Stimulated activated CD8-positive, alpha-beta memory T cell treated with anti-CD3 and anti-CD28 coated beads, Interleukin-15, amount 100 ng/mL, for 48 hours (primary cell): ENCODE measurements around the gene OFD1.

Source experiments
- DNase-seq, 2 donors: peaks; one replicate each; pipeline ENCODE4 v3.0.0-alpha.2; 2020; ENCODE audit warnings: low read depth in 2 of 2

OFD1 gene

DNA sequence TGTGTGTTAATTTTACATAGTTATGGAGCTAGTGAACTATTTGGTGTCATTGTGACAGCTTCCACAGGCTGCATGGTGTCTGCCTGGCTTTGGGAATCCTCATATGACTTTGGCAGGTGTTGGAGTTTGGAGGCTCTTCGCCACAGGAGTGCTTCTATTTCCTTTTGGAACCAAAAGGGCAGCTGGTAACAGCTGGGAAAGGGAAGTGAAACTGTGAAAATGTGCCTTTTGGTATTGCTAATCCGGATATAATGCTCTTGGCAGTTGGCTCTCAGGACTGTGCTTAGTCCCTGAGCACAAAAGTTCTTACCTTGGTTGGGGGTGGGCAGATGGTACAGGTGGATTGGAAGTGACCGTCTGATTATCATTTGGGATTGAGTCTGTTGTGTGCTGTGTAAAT, 18.1 kb downstream of the OFD1 start:
- DNase-seq = no peak

DNA sequence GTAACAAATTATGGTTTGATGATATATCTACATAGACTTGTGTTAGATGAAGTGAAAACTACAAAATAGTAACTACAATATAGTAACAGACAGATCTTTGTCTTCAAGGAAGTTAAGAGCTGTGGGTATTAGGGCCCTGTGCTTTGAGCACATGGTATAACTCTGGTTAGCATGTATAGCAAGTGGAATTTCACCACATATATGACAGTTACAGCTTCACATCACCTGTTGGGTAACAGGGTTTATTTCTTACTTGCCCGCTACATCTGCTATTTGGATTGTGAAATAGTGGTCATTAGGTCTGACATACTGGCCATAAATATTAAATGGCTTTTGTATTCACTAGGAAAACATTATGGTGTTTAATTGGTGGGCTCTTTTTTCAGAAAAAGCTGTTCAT, 20.2 kb downstream of the OFD1 start:
- DNase-seq = no peak

- DNase-seq = no peak
Observed at GRCh38 chrX:13755254-13755653, 20.7 kb downstream of the OFD1 start.

DNA sequence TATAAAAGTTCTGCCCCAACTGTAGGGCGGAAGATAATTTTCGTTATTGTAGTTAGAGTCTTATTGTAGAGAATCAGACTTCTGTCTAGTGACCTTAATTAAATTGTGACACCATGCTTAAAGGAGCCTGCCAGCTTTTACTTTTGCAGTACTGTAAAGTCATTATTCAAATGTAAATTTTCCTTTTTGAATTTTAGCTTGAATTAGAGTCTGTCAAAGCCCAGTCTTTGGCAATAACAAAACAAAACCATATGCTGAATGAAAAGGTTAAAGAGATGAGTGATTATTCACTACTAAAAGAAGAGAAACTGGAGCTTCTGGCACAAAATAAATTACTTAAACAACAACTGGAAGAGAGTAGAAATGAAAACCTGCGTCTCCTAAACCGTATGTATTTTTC, 21.8 kb downstream of the OFD1 start:
- no peak for DNase-seq

DNA sequence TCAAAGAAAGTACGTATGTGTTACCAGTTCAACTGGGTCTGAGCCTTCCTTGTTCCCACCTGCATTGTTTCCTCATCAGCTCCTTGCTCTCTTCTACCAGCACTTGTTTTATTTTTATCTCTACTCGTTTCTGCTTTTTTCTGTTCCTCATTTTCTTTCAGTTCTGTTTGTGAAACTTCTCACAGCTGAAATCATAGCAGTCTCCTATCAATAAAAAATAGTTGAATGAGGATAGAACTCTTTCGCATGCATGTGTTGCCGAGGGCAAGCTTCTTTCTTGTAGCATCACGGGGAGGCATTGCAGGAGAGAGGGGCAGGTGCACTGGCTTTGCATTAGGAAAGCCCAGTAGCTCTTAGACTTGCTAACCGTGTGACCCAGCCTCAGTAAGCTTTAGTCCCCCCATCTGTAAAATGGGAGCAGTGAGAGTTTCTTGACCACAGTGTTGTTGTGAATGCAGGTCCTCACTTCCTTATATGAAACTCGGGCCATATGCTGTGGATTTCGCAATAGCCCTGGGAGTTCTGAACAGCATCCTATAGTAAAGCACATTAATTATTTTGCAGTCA, 24.7 kb downstream of the OFD1 start:
- no peak for DNase-seq

DNA sequence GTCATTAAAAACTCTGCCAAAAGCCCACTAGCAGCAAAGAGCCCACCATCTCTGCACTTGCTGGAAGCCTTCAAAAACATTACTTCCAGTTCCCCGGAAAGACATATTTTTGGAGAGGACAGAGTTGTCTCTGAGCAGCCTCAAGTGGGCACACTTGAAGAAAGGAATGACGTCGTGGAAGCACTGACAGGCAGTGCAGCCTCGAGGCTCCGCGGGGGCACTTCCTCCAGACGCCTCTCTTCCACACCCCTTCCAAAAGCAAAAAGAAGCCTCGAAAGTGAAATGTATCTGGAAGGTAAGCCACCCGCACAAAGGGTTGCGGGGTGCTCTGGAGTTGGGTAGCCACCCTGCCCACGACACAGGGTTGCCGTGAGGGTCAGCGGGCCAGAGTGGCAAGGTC, 25.9 kb downstream of the OFD1 start:
- no peak for DNase-seq

GRCh38 chrX:13761606-13762414, 27.3 kb downstream of the OFD1 start:
- no peak for DNase-seq

GRCh38 chrX:13763489-13763888, 28.9 kb downstream of the OFD1 start:
- DNase-seq = no peak

DNA sequence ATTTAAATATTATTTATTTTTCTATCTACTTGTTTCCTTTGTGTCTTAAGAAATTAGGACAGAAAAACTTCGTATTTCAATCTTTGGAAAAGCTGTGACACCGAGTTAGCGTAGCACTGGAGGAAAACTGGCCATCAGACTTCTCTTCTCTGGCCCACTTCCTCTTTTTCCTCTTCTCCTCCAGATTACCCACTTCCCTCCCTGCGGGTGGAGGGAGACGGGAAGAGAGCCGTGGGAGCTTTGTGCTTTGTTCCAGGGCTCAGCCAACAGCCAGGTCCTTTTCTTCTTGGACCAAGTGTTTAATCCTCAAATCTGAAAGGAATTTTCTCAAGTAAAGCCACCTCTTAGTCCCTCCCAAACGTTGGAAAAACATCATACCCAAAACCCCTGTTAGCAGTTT, 29.7 kb downstream of the OFD1 start:
- DNase-seq = no peak

- no peak for DNase-seq
Observed at GRCh38 chrX:13764765-13765164, 30.2 kb downstream of the OFD1 start.

- DNase-seq = no peak
Observed at GRCh38 chrX:13768939-13769338, 34.4 kb downstream of the OFD1 start.

- DNase-seq = no peak
Observed at GRCh38 chrX:13770013-13770535, 35.5 kb downstream of the OFD1 start.

- DNase-seq = no peak
Observed at GRCh38 chrX:13774696-13775095, 40.1 kb downstream of the OFD1 start.

DNA sequence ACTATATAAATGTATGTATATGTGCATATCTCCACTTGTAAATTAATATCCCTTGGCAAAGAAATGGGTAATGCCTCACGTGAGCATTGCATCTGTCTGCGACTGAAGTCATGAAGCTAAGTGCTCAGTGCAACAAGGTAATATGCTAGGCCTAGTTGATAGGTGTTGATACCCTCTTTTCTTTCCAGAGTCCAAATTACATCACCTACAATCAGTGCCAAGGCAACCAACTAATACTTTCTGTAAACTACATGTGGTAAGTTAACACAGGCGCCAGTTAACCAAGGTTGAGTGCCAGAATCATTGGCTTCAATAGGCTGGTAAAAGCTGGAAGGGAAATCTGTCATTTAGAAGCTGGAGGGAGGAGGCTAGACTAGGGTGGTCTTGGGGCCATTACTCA, 41.3 kb downstream of the OFD1 start:
- DNase-seq = no peak

DNA sequence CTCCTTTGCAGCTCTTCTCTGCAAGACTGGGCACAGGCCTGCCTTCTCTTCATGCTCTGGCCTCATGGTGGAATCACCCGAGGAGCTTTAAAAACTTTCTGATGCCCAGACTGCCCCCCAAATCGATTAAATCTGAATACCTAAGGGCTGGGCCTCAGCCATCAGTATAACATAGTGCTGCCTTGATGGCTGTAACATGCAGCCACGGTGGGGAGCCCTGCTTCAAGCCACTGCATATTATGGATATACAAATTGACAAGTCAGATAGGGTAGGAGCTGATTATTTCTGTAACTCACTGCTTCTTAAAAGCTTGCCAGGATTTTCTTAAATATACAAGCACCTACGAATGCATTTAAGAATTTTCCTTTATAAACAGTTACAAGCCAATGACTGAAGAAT, 41.8 kb downstream of the OFD1 start:
- DNase-seq = no peak

- DNase-seq = no peak
Observed at GRCh38 chrX:13778916-13779315, 44.4 kb downstream of the OFD1 start.

DNA sequence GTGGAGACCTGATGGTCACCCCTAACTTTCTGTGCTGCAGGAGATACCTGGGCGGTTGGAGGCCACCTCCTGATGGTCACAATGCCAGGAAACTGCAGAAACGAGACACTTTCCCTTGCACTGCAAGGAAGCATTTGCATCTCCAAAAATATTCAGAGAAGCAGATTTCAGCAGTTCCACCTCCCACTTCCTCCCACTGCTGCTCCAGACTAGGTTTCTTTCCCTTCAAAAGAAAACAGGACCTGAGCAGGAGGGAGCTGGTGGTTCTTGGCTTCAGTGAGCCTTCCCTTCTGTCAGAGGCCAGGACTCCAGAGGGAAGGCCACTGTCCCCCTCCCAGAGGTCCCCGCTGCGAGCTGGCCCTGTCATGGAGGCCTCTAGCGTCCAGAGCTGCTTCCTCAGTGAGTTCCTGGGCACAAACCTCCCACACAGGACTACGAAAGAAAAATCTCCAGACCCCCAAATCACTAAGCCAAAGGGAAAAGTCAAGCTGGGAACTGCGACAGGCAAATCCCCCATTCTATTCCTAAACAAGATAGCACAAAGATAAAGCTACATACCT, 46.4 kb downstream of the OFD1 start:
- DNase-seq = no peak

GRCh38 chrX:13786048-13786447, 51.5 kb downstream of the OFD1 start:
- no peak for DNase-seq

DNA sequence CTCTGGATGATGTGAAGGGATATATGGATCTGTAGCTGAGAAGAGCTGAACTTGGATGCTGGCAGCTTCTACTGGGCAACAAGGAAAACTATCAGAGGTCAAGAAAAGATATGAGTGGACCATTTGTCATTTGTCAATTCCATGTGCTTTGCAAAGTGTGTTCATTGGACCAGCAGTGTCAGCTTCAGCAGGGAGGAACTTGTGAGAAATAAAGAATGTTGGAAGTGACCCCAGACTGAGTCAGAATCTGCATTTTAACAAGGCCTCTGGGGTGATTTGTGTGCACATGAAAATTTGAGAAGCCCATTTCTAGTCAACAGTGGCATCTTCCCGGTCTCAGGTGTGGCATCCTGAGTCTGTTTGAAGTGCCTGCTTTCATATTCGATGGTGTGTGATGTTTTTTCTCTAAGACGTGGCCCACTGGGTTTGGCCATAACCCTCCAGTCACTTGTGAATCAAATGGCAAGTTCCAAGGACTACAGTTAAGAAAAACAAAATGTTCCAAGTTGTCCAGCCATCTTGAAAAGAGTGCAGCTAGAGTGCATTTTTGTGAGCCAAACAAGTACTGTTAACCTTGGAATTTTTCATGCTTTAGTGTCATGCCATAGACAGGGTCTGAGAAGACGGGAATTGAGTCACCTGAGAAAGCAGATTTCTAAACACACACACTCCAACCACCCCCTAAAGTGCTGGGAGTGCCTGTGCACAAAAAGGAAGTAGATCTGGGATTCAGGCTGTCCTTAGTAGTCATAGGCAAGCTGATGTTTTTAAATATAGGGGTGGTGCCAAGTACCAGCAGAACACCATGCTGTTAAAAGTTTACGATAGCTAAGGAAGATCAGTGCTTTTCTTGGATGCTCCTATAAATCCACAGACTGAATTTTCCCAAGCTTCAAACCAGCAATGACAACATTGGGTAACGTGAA, 55.9 kb downstream of the OFD1 start:
- DNase-seq = no peak

DNA sequence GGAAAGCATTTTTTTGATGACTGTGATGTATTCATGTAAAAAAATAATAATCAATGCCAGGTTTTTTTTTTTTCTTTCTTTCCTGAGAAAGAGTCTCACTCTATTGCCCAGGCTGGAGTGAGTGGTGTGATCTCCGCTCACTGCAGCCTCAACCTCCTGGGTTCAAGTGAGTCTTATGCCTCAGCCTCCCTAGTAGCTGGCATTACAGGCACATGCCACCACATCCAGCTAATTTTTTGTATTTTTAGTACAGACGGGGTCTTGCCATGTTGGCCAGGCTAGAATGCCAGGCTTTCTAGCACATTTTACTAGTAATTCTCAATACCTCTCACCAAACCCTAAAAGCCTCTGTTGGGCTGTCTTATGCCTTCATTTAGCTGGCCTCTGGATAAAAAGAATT, 56.6 kb downstream of the OFD1 start:
- DNase-seq = no peak

DNA sequence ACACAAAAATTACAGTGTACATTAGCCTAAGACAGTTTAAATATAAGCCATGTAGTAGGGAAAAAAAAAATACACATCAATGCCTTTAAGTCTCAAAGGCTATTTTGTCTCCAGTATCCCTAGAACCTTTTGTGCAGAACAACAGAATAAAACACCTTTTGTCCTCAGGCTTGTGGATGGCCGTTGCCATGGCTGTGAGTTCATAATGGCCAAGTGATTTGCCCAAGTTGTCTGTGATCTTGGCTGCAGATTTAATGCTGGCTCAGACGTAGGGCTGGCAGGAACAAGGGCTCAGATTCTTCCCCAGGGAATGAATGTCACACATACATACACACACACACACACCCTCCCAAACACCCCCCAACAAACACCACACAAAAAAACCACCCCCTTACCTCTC, 57.0 kb downstream of the OFD1 start:
- DNase-seq = no peak

- DNase-seq = no peak
Observed at GRCh38 chrX:13793897-13794296, 59.3 kb downstream of the OFD1 start.
